HepG2 (cell line): Measurements from ENCODE around the gene DCDC2C. TPM values are rescaled to one million over a fixed set of nuclear protein-coding genes. Genes with fewer than 3 reads are reported as not detected.

Source experiments
- ATAC-seq: fragments of 200-7000 bp; cut with Tn5 transposase; 3 replicates; pipeline ENCODE4 v1.9.1; 2020; ENCODE audit warnings: mild to moderate bottlenecking, moderate library complexity
- BruUV-seq: library from RNA; stranded (reverse); fragments of 400-500 nt; replicated peaks from 2 replicates; lab custom pipeline; 2021; lab: Mats Ljungman, UMichigan
- CTCF ChIA-PET: fragments of 300-600 bp; formaldehyde crosslinking; extraction: SDS; loops from one replicate; lab custom pipeline; 2021; ENCODE audit warnings: low total read pairs, inconsistent platforms, low intra/inter-chr PET ratio; lab: Yijun Ruan, JAX
- POLR2A ChIA-PET: fragments of 350-600 bp; sonication (Branson Sonifier 250); formaldehyde crosslinking; loops from one replicate; lab custom pipeline; 2020; ENCODE audit warnings: antibody characterized with exemption, inconsistent platforms; lab: Yijun Ruan, JAX
- DNase-seq: peaks from one replicate; pipeline ENCODE4 v3.0.0-alpha.2; 2015; ENCODE audit warnings: low spot score
- FAIRE-seq: peaks from 3 replicates; lab custom pipeline; 2011; peaks lifted over from hg19 to GRCh38; lab: Jason Lieb, UNC
- H2AFZ ChIP-seq: one replicate; pipeline ENCODE4 v1.6.1; 2011; ENCODE audit warnings: low read length, inconsistent platforms
- H3K27ac ChIP-seq: fragments of 300-600 bp; 3 replicates; pipeline ENCODE4 v1.8.0; 2011; ENCODE audit warnings: mixed run types, mild to moderate bottlenecking, mixed read lengths, low read length, inconsistent platforms; ENCODE audit not compliant: insufficient read depth; ENCODE audit errors: extremely low read length
- H3K27me3 ChIP-seq, 2 experiments: fragments of 200-600 bp in 1 of 2; 2 replicates in 1 of 2; 3 replicates in 1 of 2; pipeline versions ENCODE4 v1.6.0 to v1.8.0; 2011; ENCODE audit warnings: low read length in 2 of 2, mild to moderate bottlenecking in 2 of 2, moderate library complexity in 2 of 2, inconsistent platforms in 1 of 2; ENCODE audit not compliant: insufficient read depth in 2 of 2, control insufficient read depth in 1 of 2
- H3K36me3 ChIP-seq, 2 experiments: fragments of 200-600 bp in 1 of 2; replicated peaks in 1 of 2; 2 replicates in 1 of 2; 3 replicates in 1 of 2; pipeline versions ENCODE4 v1.5.1 to v1.8.0; 2011; ENCODE audit warnings: low read length in 2 of 2, inconsistent platforms in 1 of 2; ENCODE audit not compliant: insufficient read depth in 2 of 2, control insufficient read depth in 1 of 2
- H3K4me1 ChIP-seq: 2 replicates; pipeline ENCODE4 v1.5.1; 2012; ENCODE audit warnings: low read length, inconsistent platforms; ENCODE audit not compliant: insufficient read depth
- H3K4me2 ChIP-seq: 2 replicates; pipeline ENCODE4 v1.6.0; 2011; ENCODE audit warnings: low read depth, low read length, inconsistent platforms
- H3K4me3 ChIP-seq, 3 experiments: fragments of 200-600 bp in 1 of 3; sonication (generic), shearing (Covaris generic) in 1 of 3; replicated peaks in 1 of 3; 2 replicates each; pipeline ENCODE4 v1.5.1; 2011 to 2016; ENCODE audit warnings: low read length in 3 of 3, inconsistent platforms in 2 of 3, low read depth in 2 of 3, mild to moderate bottlenecking in 2 of 3, control low read depth in 1 of 3, mixed read lengths in 1 of 3; ENCODE audit not compliant: insufficient read depth in 1 of 3
- H3K79me2 ChIP-seq: one replicate; pipeline ENCODE4 v1.6.1; 2011; ENCODE audit warnings: low read length, inconsistent platforms; ENCODE audit not compliant: insufficient read depth
- H3K9ac ChIP-seq: 2 replicates; pipeline ENCODE4 v1.6.0; 2011; ENCODE audit warnings: mild to moderate bottlenecking, low read depth, low read length, inconsistent platforms; ENCODE audit not compliant: insufficient read depth
- H3K9me3 ChIP-seq: 2 replicates; pipeline ENCODE4 v1.5.1; 2012; ENCODE audit warnings: mild to moderate bottlenecking, low read length
- H4K20me1 ChIP-seq: 2 replicates; pipeline ENCODE4 v1.6.0; 2011; ENCODE audit warnings: inconsistent platforms, mild to moderate bottlenecking, low read length, moderate library complexity; ENCODE audit not compliant: insufficient read depth
- DNMT1 ChIP-seq: sonication (generic); formaldehyde crosslinking; IDR thresholded peaks from 2 replicates; pipeline ENCODE4 v1.5.1; 2020; ENCODE audit warnings: mild to moderate bottlenecking, missing genetic modification reagents
- HIVEP1 ChIP-seq: sonication (generic); formaldehyde crosslinking; IDR thresholded peaks from 2 replicates; pipeline ENCODE4 v1.4.0; 2020; ENCODE audit warnings: mild to moderate bottlenecking, missing genetic modification reagents
- HNF4A ChIP-seq: sonication (generic); formaldehyde crosslinking; IDR thresholded peaks from 2 replicates; pipeline ENCODE4 v1.4.0; 2020; ENCODE audit warnings: missing genetic modification reagents
- HNRNPL ChIP-seq: fragments of 200-400 bp; formaldehyde crosslinking; IDR thresholded peaks from 2 replicates; pipeline ENCODE4 v1.6.1; 2017; ENCODE audit warnings: mild to moderate bottlenecking, low read depth, low read length
- MZF1 ChIP-seq: sonication (generic); formaldehyde crosslinking; IDR thresholded peaks from 2 replicates; pipeline ENCODE4 v1.8.1; 2023; ENCODE audit warnings: mild to moderate bottlenecking, missing genetic modification reagents, borderline replicate concordance
- NFRKB ChIP-seq: fragments of 450-650 bp; IDR thresholded peaks from 2 replicates; pipeline ENCODE4 v1.6.1; 2017
- PPARG ChIP-seq: conservative IDR thresholded peaks from 2 replicates; pipeline ENCODE4 v1.6.1; 2016; ENCODE audit warnings: missing biosample characterization, missing genetic modification reagents
- SRF ChIP-seq: IDR thresholded peaks from 2 replicates; pipeline ENCODE4 v1.6.1; 2011; ENCODE audit warnings: mild to moderate bottlenecking, low read depth, low read length, moderate library complexity
- TARDBP ChIP-seq: sonication (generic); formaldehyde crosslinking; IDR thresholded peaks from 2 replicates; pipeline ENCODE4 v1.8.0; 2022; ENCODE audit warnings: mild to moderate bottlenecking, missing genetic modification reagents
- ZNF274 ChIP-seq: sonication (generic); formaldehyde crosslinking; IDR thresholded peaks from 2 replicates; pipeline ENCODE4 v1.5.1; 2020; ENCODE audit warnings: mild to moderate bottlenecking, missing genetic modification reagents
- ZNF501 ChIP-seq: sonication (generic); formaldehyde crosslinking; IDR thresholded peaks from 2 replicates; pipeline ENCODE4 v1.5.1; 2020; ENCODE audit warnings: mild to moderate bottlenecking, moderate library complexity, missing genetic modification reagents
- ZNF749 ChIP-seq: sonication (generic); formaldehyde crosslinking; IDR thresholded peaks from 2 replicates; pipeline ENCODE4 v1.8.0; 2022; ENCODE audit warnings: mild to moderate bottlenecking, missing genetic modification reagents, moderate library complexity, borderline replicate concordance
- ZNF772 ChIP-seq: sonication (generic); formaldehyde crosslinking; IDR thresholded peaks from 2 replicates; pipeline ENCODE4 v1.5.0; 2020; ENCODE audit warnings: mild to moderate bottlenecking, missing genetic modification reagents
- ZNF776 ChIP-seq: sonication (generic); formaldehyde crosslinking; IDR thresholded peaks from 2 replicates; pipeline ENCODE4 v1.4.0; 2020; ENCODE audit warnings: mild to moderate bottlenecking, missing genetic modification reagents
- ZSCAN31 ChIP-seq: sonication (generic); formaldehyde crosslinking; IDR thresholded peaks from 2 replicates; pipeline ENCODE4 v1.5.0; 2020; ENCODE audit warnings: low read depth, mild to moderate bottlenecking, missing genetic modification reagents
- WGBS: methylation state at CpG from one replicate; pipeline ENCODE4 v1.1.6; 2017; ENCODE audit warnings: low lambda C conversion rate; 5-methylcytosine and 5-hydroxymethylcytosine counted together
- in situ Hi-C: cut with HindIII; loops from 2 replicates; pipeline ENCODE4 v1.10.0; 2017; ENCODE audit warnings: low pct_unique_long_range_greater_than_20kb; ENCODE audit not compliant: extremely low pct_ligation_motif_present
- intact Hi-C: fragments of 100-400 bp; cut with micrococcal nuclease; formaldehyde crosslinking; loops from one replicate; pipeline ENCODE4 v1.10.0; 2022; ENCODE audit not compliant: unreplicated experiment
- polyA plus RNA-seq, 8 experiments: library from polyadenylated mRNA; depleted of rRNA in 3 of 8; stranded (reverse) in 7 of 8; unstranded in 1 of 8; fragments of >200 nt; fragmentation: Illumina TruSeq in 4 of 8; extraction: Trizol in 4 of 8; gene quantifications; 2 replicates each; pipeline versions ENCODE4 v1.2.1 to v1.2.3, GENCODE V29; 2011 to 2016; ENCODE audit warnings: low read depth in 4 of 8, missing spikeins in 1 of 8, mixed read lengths in 1 of 8; ENCODE audit not compliant: insufficient read depth in 1 of 8
- total RNA-seq, 5 experiments: library from RNA; depleted of rRNA; stranded (reverse); fragments of >200 nt; fragmentation: Illumina TruSeq; extraction: Trizol; gene quantifications; 2 replicates each; pipeline ENCODE4 v1.2.3, GENCODE V29; 2016; ENCODE audit warnings: low read depth in 1 of 5

The DCDC2C gene
- total and polyA plus RNA-seq, 2 of the 13 experiments (the other 11 are each of a cell fraction or from before 2014, with no cell fraction given): not detected

GRCh38 chr2:3661149-3661660 lies 42.2 kb upstream of the DCDC2C start:
- FAIRE-seq (no peak), ATAC-seq (no peak), DNase-seq (no peak)
- H3K4me3 ChIP-seq: no peak overlapping the region
- H3K9me3 ChIP-seq: no peaks in the 10 kb centered on the region
- WGBS: 68% methylated on average over 3 of the region's 3 CpGs
- in situ Hi-C loops: no loop called here
- BruUV-seq: no TSS peak
- no peak overlapping the region for H3K4me2 ChIP-seq
- H3K4me1 ChIP-seq: peaks cover 64% of the 10 kb centered on the region
- H3K36me3 ChIP-seq: no peaks in the 10 kb centered on the region
- H4K20me1 ChIP-seq: no peaks in the 10 kb centered on the region
- intact Hi-C loops: no loop called here
- H2AFZ ChIP-seq: no peak overlapping the region
- H3K27me3 ChIP-seq: peaks cover 0 to 8% of the 10 kb centered on the region in 2 experiments; a peak in 2 of 5 replicates
- H3K9ac ChIP-seq: no peak overlapping the region
- POLR2A ChIA-PET: no interaction called here
- no peak overlapping the region for H3K27ac ChIP-seq
- H3K79me2 ChIP-seq: no peaks in the 10 kb centered on the region
- TF ChIP-seq PPARG (CRISPR knock-in tag) (no peak), SRF (no peak), ZNF776 (CRISPR knock-in tag) (no peak), ZNF772 (CRISPR knock-in tag) (no peak), MZF1 (no peak), HNF4A (CRISPR knock-in tag) (no peak), ZNF749 (CRISPR knock-in tag) (no peak), TARDBP (CRISPR knock-in tag) (no peak), ZNF501 (CRISPR knock-in tag) (no peak), DNMT1 (no peak), ZSCAN31 (CRISPR knock-in tag) (no peak), HNRNPL (no peak), NFRKB (no peak), ZNF274 (CRISPR knock-in tag) (no peak), HIVEP1 (CRISPR knock-in tag) (no peak)
- CTCF ChIA-PET: no interaction called here
